Measurements from ENCODE around the gene TIMM23B. TPM values are rescaled to one million over a fixed set of nuclear protein-coding genes. Genes with fewer than 3 reads are reported as not detected.
"Not testable (repeated sequence)": the region's sequence is repeated elsewhere in the genome, so short reads cannot be mapped to it uniquely, and the experiment has no call there.

TIMM23B gene
- total and polyA plus RNA-seq, 10 of the 15 experiments (the other 5 are each of a cell fraction or from before 2014, with no cell fraction given) = 5.0 to 30.4 (median 17.7) TPM

- H3K4me3 ChIP-seq; intact Hi-C loops (cut with micrococcal nuclease; ENCODE audit: unreplicated experiment); FAIRE-seq; H3K4me1 ChIP-seq (ENCODE audit: control insufficient read depth, insufficient read depth, low read length); H3K27ac ChIP-seq (ENCODE audit: control insufficient read depth, insufficient read depth); H3K27me3 ChIP-seq (replicated peaks in 1 of 2; ENCODE audit: control insufficient read depth in 2 of 2, insufficient read depth in 2 of 2, low read length in 1 of 2); SMC1A ChIA-PET (ENCODE audit: uncharacterized antibody, unreplicated experiment); CTCF ChIA-PET; H3K79me2 ChIP-seq (ENCODE audit: control insufficient read depth, insufficient read depth, low read length); ATAC-seq; H3K9me3 ChIP-seq (replicated peaks; ENCODE audit: control insufficient read depth, insufficient read depth, low read length); RAD21 ChIA-PET (ENCODE audit: unreplicated experiment); BruUV-seq (replicated peaks); H3K4me2 ChIP-seq (ENCODE audit: control insufficient read depth, insufficient read depth); H2AFZ ChIP-seq (ENCODE audit: control insufficient read depth, low read depth, low read length); H3K36me3 ChIP-seq (ENCODE audit: control insufficient read depth in 2 of 2, insufficient read depth in 2 of 2, low read length in 1 of 2); POLR2A ChIA-PET; H4K20me1 ChIP-seq (ENCODE audit: control insufficient read depth, insufficient read depth); H3K9ac ChIP-seq (ENCODE audit: control insufficient read depth, insufficient read depth, low read length); DNase-seq (ENCODE audit: low read depth, low spot score): not testable (repeated sequence)
- in situ Hi-C loops (cut with MboI) = loop anchor here (10.0 kb wide), 1 partner anchor 327 kb away; no protein-coding TSS in a partner anchor
- 88% methylated on average over 4 of the region's 4 CpGs for WGBS (ENCODE audit: insufficient coverage, insufficient replicate concordance, low lambda C conversion rate, missing lambda C conversion rate)
Measured at GRCh38 chr10:49922041-49922440, 19.8 kb upstream of the TIMM23B start.

- ATAC-seq; H3K27ac ChIP-seq (ENCODE audit: control insufficient read depth, insufficient read depth); H3K36me3 ChIP-seq (ENCODE audit: control insufficient read depth in 2 of 2, insufficient read depth in 2 of 2, low read length in 1 of 2); H3K4me3 ChIP-seq; H3K9ac ChIP-seq (ENCODE audit: control insufficient read depth, insufficient read depth, low read length); H3K9me3 ChIP-seq (replicated peaks; ENCODE audit: control insufficient read depth, insufficient read depth, low read length); H2AFZ ChIP-seq (ENCODE audit: control insufficient read depth, low read depth, low read length); H3K4me2 ChIP-seq (ENCODE audit: control insufficient read depth, insufficient read depth); POLR2A ChIA-PET; DNase-seq (ENCODE audit: low read depth, low spot score); BruUV-seq (replicated peaks); H3K27me3 ChIP-seq (replicated peaks in 1 of 2; ENCODE audit: control insufficient read depth in 2 of 2, insufficient read depth in 2 of 2, low read length in 1 of 2); H3K79me2 ChIP-seq (ENCODE audit: control insufficient read depth, insufficient read depth, low read length); FAIRE-seq; RAD21 ChIA-PET (ENCODE audit: unreplicated experiment); intact Hi-C loops (cut with micrococcal nuclease; ENCODE audit: unreplicated experiment); H4K20me1 ChIP-seq (ENCODE audit: control insufficient read depth, insufficient read depth); SMC1A ChIA-PET (ENCODE audit: uncharacterized antibody, unreplicated experiment); CTCF ChIA-PET; H3K4me1 ChIP-seq (ENCODE audit: control insufficient read depth, insufficient read depth, low read length): not testable (repeated sequence)
- WGBS (ENCODE audit: insufficient coverage, insufficient replicate concordance, low lambda C conversion rate, missing lambda C conversion rate) = 96% methylated on average over 4 of the region's 4 CpGs
- in situ Hi-C loops (cut with MboI) = loop anchor here (10.0 kb wide), 1 partner anchor 329 kb away; no protein-coding TSS in a partner anchor
Measured at GRCh38 chr10:49923572-49923971, 18.3 kb upstream of the TIMM23B start.

GRCh38 chr10:49931276-49931675 is 10.6 kb upstream of the TIMM23B start:
- ATAC-seq = not testable (repeated sequence)

DNA sequence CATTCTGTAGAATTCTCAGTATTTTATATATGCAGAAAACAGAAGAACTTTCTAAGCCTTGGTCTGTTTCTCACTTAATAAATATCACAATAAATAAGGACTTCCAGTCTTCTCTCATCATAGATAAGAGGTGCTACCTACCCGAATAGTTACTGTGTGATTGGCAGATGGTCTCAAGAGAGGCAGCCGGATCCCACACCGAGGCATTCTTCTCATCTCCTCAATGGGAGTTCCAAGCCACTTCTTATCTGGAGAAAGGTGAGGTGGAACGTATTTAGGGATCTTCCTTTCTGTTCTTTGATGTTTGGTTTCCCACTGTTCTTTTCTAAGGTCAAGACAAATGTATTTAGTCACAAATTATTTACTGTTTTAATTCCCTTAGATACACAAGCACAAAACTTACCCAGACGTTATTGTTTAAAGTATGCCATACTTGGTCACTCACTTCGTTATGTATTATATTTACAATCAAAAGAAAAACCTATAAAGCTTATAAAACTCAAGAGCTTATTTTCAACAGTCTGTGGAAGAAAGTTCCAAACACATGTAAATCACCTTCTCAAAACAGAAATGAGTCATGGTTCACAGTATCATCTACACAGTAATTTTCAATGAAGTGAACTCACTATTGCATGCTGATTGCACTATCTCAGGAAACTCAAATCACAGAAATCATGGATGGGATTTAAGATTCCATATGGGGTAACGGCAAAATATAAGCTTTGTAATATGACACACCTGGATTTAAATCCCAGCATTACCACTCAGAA is 9.7 kb upstream of the TIMM23B start:
- DNase-seq (ENCODE audit: low read depth, low spot score); H3K9ac ChIP-seq (ENCODE audit: control insufficient read depth, insufficient read depth, low read length); H3K4me1 ChIP-seq (ENCODE audit: control insufficient read depth, insufficient read depth, low read length); H2AFZ ChIP-seq (ENCODE audit: control insufficient read depth, low read depth, low read length); H4K20me1 ChIP-seq (ENCODE audit: control insufficient read depth, insufficient read depth); H3K27ac ChIP-seq (ENCODE audit: control insufficient read depth, insufficient read depth); H3K9me3 ChIP-seq (replicated peaks; ENCODE audit: control insufficient read depth, insufficient read depth, low read length); in situ Hi-C loops (cut with MboI); POLR2A ChIA-PET; H3K4me2 ChIP-seq (ENCODE audit: control insufficient read depth, insufficient read depth); H3K36me3 ChIP-seq (ENCODE audit: control insufficient read depth in 2 of 2, insufficient read depth in 2 of 2, low read length in 1 of 2); H3K4me3 ChIP-seq; SMC1A ChIA-PET (ENCODE audit: uncharacterized antibody, unreplicated experiment); CTCF ChIA-PET; H3K79me2 ChIP-seq (ENCODE audit: control insufficient read depth, insufficient read depth, low read length); ATAC-seq; BruUV-seq (replicated peaks); intact Hi-C loops (cut with micrococcal nuclease; ENCODE audit: unreplicated experiment); H3K27me3 ChIP-seq (replicated peaks in 1 of 2; ENCODE audit: control insufficient read depth in 2 of 2, insufficient read depth in 2 of 2, low read length in 1 of 2); RAD21 ChIA-PET (ENCODE audit: unreplicated experiment): not testable (repeated sequence)
- 90% methylated on average over 7 of the region's 7 CpGs for WGBS (ENCODE audit: insufficient coverage, insufficient replicate concordance, low lambda C conversion rate, missing lambda C conversion rate)
- FAIRE-seq = peak; percentile 79

More at GRCh38 chr10:49931276-49931675, 10.6 kb upstream of the TIMM23B start:
- H3K4me1 ChIP-seq (ENCODE audit: control insufficient read depth, insufficient read depth, low read length); H3K79me2 ChIP-seq (ENCODE audit: control insufficient read depth, insufficient read depth, low read length); in situ Hi-C loops (cut with MboI); SMC1A ChIA-PET (ENCODE audit: uncharacterized antibody, unreplicated experiment); CTCF ChIA-PET; H2AFZ ChIP-seq (ENCODE audit: control insufficient read depth, low read depth, low read length); FAIRE-seq; H3K9ac ChIP-seq (ENCODE audit: control insufficient read depth, insufficient read depth, low read length); RAD21 ChIA-PET (ENCODE audit: unreplicated experiment); H3K9me3 ChIP-seq (replicated peaks; ENCODE audit: control insufficient read depth, insufficient read depth, low read length); DNase-seq (ENCODE audit: low read depth, low spot score); H3K27me3 ChIP-seq (replicated peaks in 1 of 2; ENCODE audit: control insufficient read depth in 2 of 2, insufficient read depth in 2 of 2, low read length in 1 of 2); POLR2A ChIA-PET; H3K4me3 ChIP-seq; H4K20me1 ChIP-seq (ENCODE audit: control insufficient read depth, insufficient read depth); H3K4me2 ChIP-seq (ENCODE audit: control insufficient read depth, insufficient read depth); H3K36me3 ChIP-seq (ENCODE audit: control insufficient read depth in 2 of 2, insufficient read depth in 2 of 2, low read length in 1 of 2); intact Hi-C loops (cut with micrococcal nuclease; ENCODE audit: unreplicated experiment); BruUV-seq (replicated peaks); H3K27ac ChIP-seq (ENCODE audit: control insufficient read depth, insufficient read depth): not testable (repeated sequence)
- 100% methylated on average over 2 of the region's 5 CpGs for WGBS (ENCODE audit: insufficient coverage, insufficient replicate concordance, low lambda C conversion rate, missing lambda C conversion rate)

Measured in GM12878 (cell line).